COLO829 (cell line): ENCODE results near the gene PNMA8C.
"Not testable (repeated sequence)": the region's sequence is repeated elsewhere in the genome, so short reads cannot be mapped to it uniquely, and the experiment has no call there.

Experiments used
- DNase-seq: peaks from one replicate; pipeline ENCODE4 v3.0.0; 2012; ENCODE audit warnings: low spot score

Gene PNMA8C

GRCh38 chr19:46411088-46411924 lies 17.4 kb downstream of the PNMA8C start:
- no peak for DNase-seq

- no peak for DNase-seq
Observed at GRCh38 chr19:46410205-46411087, 18.3 kb downstream of the PNMA8C start.

- no peak for DNase-seq
Observed at GRCh38 chr19:46409191-46409590, 19.5 kb downstream of the PNMA8C start.

- no peak for DNase-seq
Observed at GRCh38 chr19:46408664-46409039, 20.1 kb downstream of the PNMA8C start.

GRCh38 chr19:46407856-46408663 lies 20.7 kb downstream of the PNMA8C start:
- no peak for DNase-seq

- no peak for DNase-seq
Observed at GRCh38 chr19:46406976-46407375, 21.8 kb downstream of the PNMA8C start.

GRCh38 chr19:46404753-46405468 lies 23.8 kb downstream of the PNMA8C start:
- no peak for DNase-seq

- DNase-seq = no peak
Observed at GRCh38 chr19:46404055-46404752, 24.5 kb downstream of the PNMA8C start.

- DNase-seq = no peak
Observed at GRCh38 chr19:46402725-46403124, 26.0 kb downstream of the PNMA8C start.

- DNase-seq = not testable (repeated sequence)
Observed at GRCh38 chr19:46397801-46398479, 30.8 kb downstream of the PNMA8C start.

- DNase-seq = no peak
Observed at GRCh38 chr19:46394402-46394797, 34.3 kb downstream of the PNMA8C start.

- DNase-seq = no peak
Observed at GRCh38 chr19:46393456-46394401, 35.0 kb downstream of the PNMA8C start.

- no peak for DNase-seq
Observed at GRCh38 chr19:46392837-46393236, 35.9 kb downstream of the PNMA8C start.

- no peak for DNase-seq
Observed at GRCh38 chr19:46392252-46392801, 36.4 kb downstream of the PNMA8C start.

- DNase-seq = no peak
Observed at GRCh38 chr19:46391296-46392251, 37.2 kb downstream of the PNMA8C start.

GRCh38 chr19:46390866-46391265 lies 37.9 kb downstream of the PNMA8C start:
- no peak for DNase-seq

- no peak for DNase-seq
Observed at GRCh38 chr19:46390121-46390858, 38.4 kb downstream of the PNMA8C start.
